Glutamatergic neuron (in vitro differentiated cells): ENCODE results near the gene NSUN4. TPM values are rescaled to one million over a fixed set of nuclear protein-coding genes. Genes with fewer than 3 reads are reported as not detected.

Source experiments
- DNase-seq: peaks from one replicate; pipeline ENCODE4 v3.0.0; 2022
- H3K27ac Mint-ChIP-seq: one replicate; pipeline ENCODE4 v1.8.0; 2020; ENCODE audit warnings: mild to moderate bottlenecking, mixed read lengths, inconsistent platforms; ENCODE audit not compliant: unreplicated experiment
- H3K27me3 Mint-ChIP-seq: one replicate; pipeline ENCODE4 v1.8.0; 2020; ENCODE audit warnings: mild to moderate bottlenecking, moderate library complexity, mixed read lengths, inconsistent platforms; ENCODE audit not compliant: unreplicated experiment
- H3K36me3 Mint-ChIP-seq: one replicate; pipeline ENCODE4 v1.8.0; 2020; ENCODE audit warnings: mild to moderate bottlenecking, mixed read lengths, inconsistent platforms; ENCODE audit not compliant: unreplicated experiment
- H3K4me1 Mint-ChIP-seq: one replicate; pipeline ENCODE4 v1.8.0; 2020; ENCODE audit warnings: mild to moderate bottlenecking, low read depth, mixed read lengths, inconsistent platforms; ENCODE audit not compliant: unreplicated experiment
- H3K4me3 Mint-ChIP-seq: one replicate; pipeline ENCODE4 v1.8.0; 2020; ENCODE audit warnings: mild to moderate bottlenecking, mixed read lengths, inconsistent platforms; ENCODE audit not compliant: unreplicated experiment
- H3K9me3 Mint-ChIP-seq: one replicate; pipeline ENCODE4 v1.8.0; 2020; ENCODE audit warnings: mild to moderate bottlenecking, moderate library complexity, mixed read lengths, inconsistent platforms; ENCODE audit not compliant: unreplicated experiment
- CTCF ChIP-seq: fragments of 200-600 bp; sonication (generic); IDR thresholded peaks from one replicate; pipeline ENCODE4 v1.5.0; 2021; ENCODE audit not compliant: partially characterized antibody, unreplicated experiment
- long read RNA-seq: library from polyadenylated mRNA; unstranded; transcript quantifications from one replicate; pipeline ENCODE4 v2.0.0, GENCODE V29; 2020; ENCODE audit not compliant: unreplicated experiment
- total RNA-seq: library from RNA; stranded (reverse); fragmentation: NEBNext Ultra II Directional; extraction: Animal tissue kit (Norgen Biotek cat#: 25700); gene quantifications from one replicate; pipeline ENCODE4 v1.2.1, GENCODE V29; 2021; ENCODE audit not compliant: unreplicated experiment

The NSUN4 gene
- total RNA-seq = 20.2 TPM
- long read RNA-seq, transcript NSUN4-204 (6 exons, 2,150 nt) = major isoform, 5 of 8 reads
- long read RNA-seq, partial matches to known transcripts = 1 of 8 reads
- long read RNA-seq, other reads (novel, unspliced or antisense) = 2 of 8 reads

GRCh38 chr1:46340404-46341221, at the start of gene NSUN4:
NSUN4 (plus strand) TSS chr1:46340807; CDS start chr1:46340827, 20 bp downstream.
- peak within 1 kb of the TSS; percentile 100 for H3K27ac Mint-ChIP-seq
- peak; percentile 86 for DNase-seq
- H3K36me3 Mint-ChIP-seq = no peaks in the 10 kb centered on the region
- H3K4me3 Mint-ChIP-seq = peak within 1 kb of the TSS; percentile 100
- peaks cover 14% of the 10 kb centered on the region for H3K4me1 Mint-ChIP-seq
- H3K27me3 Mint-ChIP-seq = peaks cover 12% of the 10 kb centered on the region
- peaks cover 7% of the 10 kb centered on the region for H3K9me3 Mint-ChIP-seq
- TF ChIP-seq CTCF = peak; percentile 50

GRCh38 chr1:46295306-46295705, 45.3 kb upstream of the NSUN4 start:
- no peak for TF ChIP-seq CTCF
- H3K27me3 Mint-ChIP-seq = no peaks in the 10 kb centered on the region
- DNase-seq = no peak
- H3K36me3 Mint-ChIP-seq = no peaks in the 10 kb centered on the region
- no peak overlapping the region for H3K4me3 Mint-ChIP-seq
- no peak overlapping the region for H3K27ac Mint-ChIP-seq
- H3K4me1 Mint-ChIP-seq = peaks cover 4% of the 10 kb centered on the region
- peaks cover 1% of the 10 kb centered on the region for H3K9me3 Mint-ChIP-seq

- Mint-ChIP-seq H3K27me3 (peaks cover 2% of the 10 kb centered on the region), H3K36me3 (no peaks in the 10 kb centered on the region), H3K27ac (no peak overlapping the region), H3K9me3 (peaks cover 2% of the 10 kb centered on the region), H3K4me1 (peaks cover 16% of the 10 kb centered on the region), H3K4me3 (no peak overlapping the region)
- TF ChIP-seq CTCF = no peak
- DNase-seq = no peak
These were observed 42.2 kb upstream of the NSUN4 start for GRCh38 chr1:46298387-46298786.

GRCh38 chr1:46300673-46301405, 39.8 kb upstream of the NSUN4 start:
- H3K4me3 Mint-ChIP-seq = peak overlapping the region; percentile 93

More at GRCh38 chr1:46300673-46301405, 39.8 kb upstream of the NSUN4 start:
- no peak for TF ChIP-seq CTCF
- Mint-ChIP-seq H3K27ac (peak overlapping the region; percentile 75), H3K9me3 (peaks cover 7% of the 10 kb centered on the region), H3K4me1 (peaks cover 17% of the 10 kb centered on the region), H3K36me3 (no peaks in the 10 kb centered on the region), H3K27me3 (peaks cover 2% of the 10 kb centered on the region)
- no peak for DNase-seq
